Naive B cell (primary cell): Measurements from ENCODE around the gene KARS1. TPM values are rescaled to one million over a fixed set of nuclear protein-coding genes. Genes with fewer than 3 reads are reported as not detected.
"Not testable (repeated sequence)": the region's sequence is repeated elsewhere in the genome, so short reads cannot be mapped to it uniquely, and the experiment has no call there.

Experiments
- ATAC-seq, 2 donors: fragments of 150-1000 bp; cut with Tn5 transposase; 2 replicates each; pipeline ENCODE4 v1.10.0; 2021; ENCODE audit warnings: low read depth in 2 of 2, mild to moderate bottlenecking in 2 of 2, moderate library complexity in 2 of 2
- DNase-seq: peaks from one replicate; pipeline ENCODE4 v3.0.0; 2022
- H3K27ac Mint-ChIP-seq, 6 donors: one replicate each; pipeline ENCODE4 v1.8.0; 2020 to 2022; ENCODE audit warnings: mild to moderate bottlenecking in 6 of 6, mixed read lengths in 6 of 6, moderate library complexity in 5 of 6, inconsistent platforms in 2 of 6
- H3K27me3 Mint-ChIP-seq, 3 donors: one replicate each; pipeline ENCODE4 v1.8.0; 2021 to 2022; ENCODE audit warnings: mixed read lengths in 3 of 3, mild to moderate bottlenecking in 1 of 3
- H3K36me3 Mint-ChIP-seq, 2 donors: one replicate each; pipeline ENCODE4 v1.8.0; 2020 to 2022; ENCODE audit warnings: mixed read lengths in 2 of 2, inconsistent platforms in 1 of 2, mild to moderate bottlenecking in 1 of 2
- H3K4me1 Mint-ChIP-seq, 3 donors: one replicate each; pipeline ENCODE4 v1.8.0; 2020 to 2022; ENCODE audit warnings: mixed read lengths in 3 of 3, inconsistent platforms in 1 of 3, mild to moderate bottlenecking in 1 of 3, moderate library complexity in 1 of 3
- H3K4me3 Mint-ChIP-seq, 8 donors: one replicate each; pipeline ENCODE4 v1.8.0; 2020 to 2022; ENCODE audit warnings: mild to moderate bottlenecking in 8 of 8, mixed read lengths in 8 of 8, moderate library complexity in 8 of 8, inconsistent platforms in 2 of 8
- H3K9me3 Mint-ChIP-seq, 7 donors: one replicate each; pipeline ENCODE4 v1.8.0; 2020 to 2022; ENCODE audit warnings: mixed read lengths in 7 of 7, mild to moderate bottlenecking in 5 of 7, inconsistent platforms in 2 of 7, moderate library complexity in 1 of 7
- polyA plus RNA-seq, 6 donors: library from polyadenylated mRNA; unstranded; fragments of 300-500 nt; fragmentation: Illumina TruSeq; gene quantifications; one replicate each; pipeline ENCODE4 v1.2.3, GENCODE V29; 2021; ENCODE audit warnings: low read depth in 6 of 6

Gene KARS1
- polyA plus RNA-seq, 6 donors from 2014 or later: 164 to 243 (median 184) TPM

DNA sequence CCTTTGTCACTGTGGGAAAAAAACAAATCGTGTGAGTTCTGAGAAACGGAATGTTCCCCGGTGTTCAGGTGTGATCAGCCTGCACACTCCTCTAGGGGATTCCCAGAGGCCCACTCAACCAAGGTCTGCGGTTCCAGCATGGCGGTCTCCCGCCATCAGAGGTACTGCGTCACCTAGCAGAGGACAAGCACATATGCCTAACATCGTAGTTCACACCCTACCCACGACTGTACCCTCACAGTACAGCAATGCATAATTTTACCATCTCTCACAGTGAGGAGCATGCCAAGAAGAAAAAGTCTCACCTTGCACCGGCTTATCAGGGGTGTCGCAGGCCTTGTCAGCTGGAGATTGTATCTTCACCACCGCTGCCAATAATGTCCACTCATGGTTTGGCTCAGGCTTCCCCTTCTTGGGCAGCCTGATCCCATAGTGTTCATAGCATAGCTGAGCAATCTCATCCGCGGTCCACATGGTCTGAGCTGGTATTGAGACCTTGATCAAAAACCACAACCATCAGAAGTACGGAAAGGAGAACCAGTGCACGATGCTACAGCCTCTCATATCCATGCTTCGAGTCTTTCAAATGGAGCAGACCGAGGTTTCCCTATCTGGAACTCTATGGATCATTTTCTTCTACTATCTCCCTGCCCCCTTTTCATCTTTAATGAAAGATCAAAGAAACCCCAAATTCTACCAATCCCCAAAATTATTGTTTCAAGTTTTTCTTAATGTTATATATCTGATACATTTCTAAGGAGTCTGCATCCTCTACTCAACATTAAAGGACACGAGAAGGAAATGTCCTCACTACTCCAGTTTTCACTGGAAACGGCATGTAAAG lies 26.9 kb downstream of the KARS1 start:
- DNase-seq (no peak), ATAC-seq (no peak)
- no peaks in the 10 kb centered on the region for H3K27me3 Mint-ChIP-seq
- H3K36me3 Mint-ChIP-seq: peaks cover 0 to 7% of the 10 kb centered on the region in 2 donors
- peak overlapping the region in 4 of 8 donors; percentile 19 to 94 (median 46) for H3K4me3 Mint-ChIP-seq
- H3K27ac Mint-ChIP-seq: peak overlapping the region in 4 of 6 donors; percentile 11 to 57 (median 42)
- H3K4me1 Mint-ChIP-seq: peaks cover 18 to 39% (median 19%) of the 10 kb centered on the region in 3 donors
- no peaks in the 10 kb centered on the region for H3K9me3 Mint-ChIP-seq

DNA sequence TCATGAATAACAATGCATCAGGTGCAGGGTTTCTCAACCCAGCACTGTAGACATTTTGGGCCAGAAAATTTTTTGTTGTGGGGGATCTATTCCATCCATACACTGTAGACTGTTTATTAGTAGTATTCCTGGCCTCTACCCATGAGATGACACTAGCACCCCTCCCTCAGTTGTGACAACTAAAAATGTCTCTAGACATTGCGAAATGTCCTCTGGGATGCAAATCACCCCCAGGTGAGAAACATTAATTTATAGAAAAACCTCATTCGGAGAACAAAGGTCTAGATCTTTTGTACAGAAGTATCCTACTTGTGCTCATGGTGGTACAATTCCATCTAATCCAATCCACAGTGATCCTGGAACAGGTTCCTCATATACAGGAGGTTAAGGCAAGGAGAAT lies 28.7 kb downstream of the KARS1 start:
- Mint-ChIP-seq H3K4me1 (peaks cover 14 to 37% (median 19%) of the 10 kb centered on the region in 3 donors), H3K4me3 (peak overlapping the region in 1 of 8 donors; percentile 36)

GRCh38 chr16:75617121-75617520 lies 30.3 kb downstream of the KARS1 start:
- Mint-ChIP-seq H3K9me3 (no peaks in the 10 kb centered on the region), H3K4me3 (peak overlapping the region in 1 of 8 donors; percentile 47), H3K27ac (no peak overlapping the region), H3K27me3 (no peaks in the 10 kb centered on the region), H3K4me1 (peaks cover 14 to 22% (median 19%) of the 10 kb centered on the region in 3 donors), H3K36me3 (peaks cover 0 to 13% of the 10 kb centered on the region in 2 donors)
- DNase-seq (no peak), ATAC-seq (no peak)

More for the DNA sequence above, 28.7 kb downstream of the KARS1 start:
- H3K9me3 Mint-ChIP-seq: no peaks in the 10 kb centered on the region
- H3K36me3 Mint-ChIP-seq: peaks cover 0 to 13% of the 10 kb centered on the region in 2 donors
- DNase-seq (no peak), ATAC-seq (no peak)
- no peak overlapping the region for H3K27ac Mint-ChIP-seq
- H3K27me3 Mint-ChIP-seq: no peaks in the 10 kb centered on the region

- H3K4me3 Mint-ChIP-seq: peak overlapping the region in 2 of 8 donors; percentile 1 to 47
- DNase-seq (no peak), ATAC-seq (no peak)
- no peaks in the 10 kb centered on the region for H3K27me3 Mint-ChIP-seq
- H3K9me3 Mint-ChIP-seq: no peaks in the 10 kb centered on the region
- peaks cover 0 to 13% of the 10 kb centered on the region in 2 donors for H3K36me3 Mint-ChIP-seq
- H3K27ac Mint-ChIP-seq: no peak overlapping the region
- peaks cover 11 to 16% (median 13%) of the 10 kb centered on the region in 3 donors for H3K4me1 Mint-ChIP-seq
Observed at GRCh38 chr16:75616521-75617010, 30.9 kb downstream of the KARS1 start.

DNA sequence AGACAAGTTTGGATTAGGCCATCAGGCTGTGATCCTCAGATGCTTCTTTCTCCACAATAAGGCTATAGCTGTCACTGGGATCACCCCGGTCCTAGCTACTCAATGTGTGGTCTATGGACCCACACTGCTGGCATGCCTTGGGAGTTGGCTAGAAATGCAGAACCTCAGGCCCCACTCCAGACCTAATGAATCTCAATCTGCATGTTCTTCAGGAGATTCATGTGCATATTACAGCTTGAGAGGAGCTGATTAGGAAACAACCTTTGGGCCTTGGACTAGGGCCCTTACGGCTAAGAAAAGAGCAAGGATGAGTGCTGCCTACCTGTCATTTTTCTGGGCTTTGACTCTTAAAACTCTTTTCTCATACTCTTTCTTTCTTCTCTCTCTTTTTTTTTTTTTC lies 31.8 kb downstream of the KARS1 start:
- H3K4me1 Mint-ChIP-seq: peaks cover 2 to 7% (median 5%) of the 10 kb centered on the region in 3 donors
- no peak overlapping the region for H3K4me3 Mint-ChIP-seq
- no peaks in the 10 kb centered on the region for H3K9me3 Mint-ChIP-seq
- DNase-seq (no peak), ATAC-seq (no peak)
- H3K36me3 Mint-ChIP-seq: peaks cover 0 to 13% of the 10 kb centered on the region in 2 donors
- H3K27me3 Mint-ChIP-seq: no peaks in the 10 kb centered on the region
- no peak overlapping the region for H3K27ac Mint-ChIP-seq

GRCh38 chr16:75614066-75614897 lies 33.2 kb downstream of the KARS1 start:
- H3K4me1 Mint-ChIP-seq: no peaks in the 10 kb centered on the region
- no peak overlapping the region for H3K27ac Mint-ChIP-seq
- DNase-seq (no peak), ATAC-seq (no peak)
- H3K27me3 Mint-ChIP-seq: no peaks in the 10 kb centered on the region
- H3K9me3 Mint-ChIP-seq: no peaks in the 10 kb centered on the region
- H3K36me3 Mint-ChIP-seq: peaks cover 0 to 13% of the 10 kb centered on the region in 2 donors
- H3K4me3 Mint-ChIP-seq: no peak overlapping the region

GRCh38 chr16:75606507-75606906 lies 41.0 kb downstream of the KARS1 start:
- Mint-ChIP-seq H3K9me3 (peaks cover 2 to 15% (median 9%) of the 10 kb centered on the region in 7 donors), H3K36me3 (peaks cover 26 to 33% of the 10 kb centered on the region in 2 donors), H3K4me3 (no peak overlapping the region), H3K4me1 (no peaks in the 10 kb centered on the region), H3K27me3 (no peaks in the 10 kb centered on the region), H3K27ac (no peak overlapping the region)
- DNase-seq: no peak
- no peak for ATAC-seq

DNA sequence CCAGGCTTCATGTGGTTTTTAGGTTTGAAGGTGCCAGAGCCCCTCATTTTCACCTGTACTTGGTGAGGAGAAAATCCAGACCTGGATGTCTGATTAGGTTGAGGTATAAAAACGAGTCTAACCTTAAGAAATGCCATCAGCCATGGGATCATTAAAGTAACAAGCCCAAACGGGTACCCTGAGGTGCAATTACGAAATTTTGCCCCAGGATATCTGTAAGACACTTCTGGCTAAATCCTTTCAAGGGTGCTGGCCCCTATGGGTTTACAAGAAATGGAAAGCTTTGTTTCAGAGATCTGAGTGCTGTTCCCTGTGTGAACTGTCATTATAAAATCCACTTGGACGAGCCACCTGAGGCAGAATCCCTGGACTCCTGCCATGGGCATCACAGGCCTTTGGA lies 44.2 kb downstream of the KARS1 start:
- Mint-ChIP-seq H3K4me3 (no peak overlapping the region), H3K36me3 (peaks cover 26 to 45% of the 10 kb centered on the region in 2 donors), H3K4me1 (no peaks in the 10 kb centered on the region), H3K27ac (no peak overlapping the region), H3K27me3 (no peaks in the 10 kb centered on the region), H3K9me3 (peaks cover 2 to 15% (median 9%) of the 10 kb centered on the region in 7 donors)
- DNase-seq (no peak), ATAC-seq (no peak)

DNA sequence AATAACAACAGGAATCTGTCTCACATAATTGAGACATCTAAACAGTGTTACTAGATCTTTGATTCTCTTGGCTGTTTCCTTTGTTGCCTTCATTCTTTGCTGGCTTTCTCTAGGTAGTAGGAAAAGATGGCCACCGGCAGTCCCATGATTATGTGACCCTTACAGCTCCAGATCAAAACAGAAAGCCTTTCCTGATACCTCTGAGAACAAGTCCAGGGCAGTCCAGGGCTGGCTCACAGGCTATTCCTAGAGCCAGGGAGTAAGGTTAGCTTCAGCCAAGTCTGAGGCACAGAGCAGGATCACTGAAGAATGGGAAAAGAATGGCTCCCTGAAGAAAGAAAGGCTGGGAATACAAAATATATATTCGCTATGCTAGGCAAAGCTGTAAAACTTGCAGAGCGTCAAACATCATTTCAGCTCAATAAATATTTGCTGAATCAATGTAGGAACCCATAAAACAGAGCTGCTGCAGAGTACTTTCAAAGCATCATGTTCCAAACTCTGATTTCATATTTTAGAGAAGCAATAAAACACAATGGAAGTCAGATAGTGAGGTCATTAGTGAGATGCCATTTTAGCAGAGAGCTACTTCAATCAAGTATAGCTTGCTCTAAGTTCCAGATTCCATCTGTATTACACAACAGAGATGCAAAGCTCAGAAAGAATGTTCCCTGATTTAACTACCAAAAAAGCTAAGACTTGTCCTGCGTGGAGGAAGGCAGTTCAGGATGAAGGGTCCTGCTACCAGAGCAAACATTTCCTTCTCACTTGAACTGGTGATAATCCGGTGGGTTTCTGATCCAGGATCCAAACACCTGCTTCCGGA lies 47.8 kb downstream of the KARS1 start:
- H3K27ac Mint-ChIP-seq: peak overlapping the region in 1 of 6 donors; percentile 70
- H3K9me3 Mint-ChIP-seq: peaks cover 5 to 20% (median 11%) of the 10 kb centered on the region in 7 donors
- DNase-seq: no peak
- no peak for ATAC-seq
- H3K36me3 Mint-ChIP-seq: peaks cover 28 to 51% of the 10 kb centered on the region in 2 donors
- no peaks in the 10 kb centered on the region for H3K4me1 Mint-ChIP-seq
- no peak overlapping the region for H3K4me3 Mint-ChIP-seq
- H3K27me3 Mint-ChIP-seq: no peaks in the 10 kb centered on the region

GRCh38 chr16:75593825-75594820 lies 53.3 kb downstream of the KARS1 start:
- no peak for ATAC-seq
- Mint-ChIP-seq H3K27ac (peak overlapping the region in 3 of 6 donors; percentile 66 to 84 (median 73)), H3K9me3 (peaks cover 0 to 5% (median 0%) of the 10 kb centered on the region in 7 donors), H3K4me3 (no peak overlapping the region), H3K27me3 (no peaks in the 10 kb centered on the region), H3K4me1 (no peaks in the 10 kb centered on the region), H3K36me3 (peaks cover 10 to 20% of the 10 kb centered on the region in 2 donors)
- no peak for DNase-seq

DNA sequence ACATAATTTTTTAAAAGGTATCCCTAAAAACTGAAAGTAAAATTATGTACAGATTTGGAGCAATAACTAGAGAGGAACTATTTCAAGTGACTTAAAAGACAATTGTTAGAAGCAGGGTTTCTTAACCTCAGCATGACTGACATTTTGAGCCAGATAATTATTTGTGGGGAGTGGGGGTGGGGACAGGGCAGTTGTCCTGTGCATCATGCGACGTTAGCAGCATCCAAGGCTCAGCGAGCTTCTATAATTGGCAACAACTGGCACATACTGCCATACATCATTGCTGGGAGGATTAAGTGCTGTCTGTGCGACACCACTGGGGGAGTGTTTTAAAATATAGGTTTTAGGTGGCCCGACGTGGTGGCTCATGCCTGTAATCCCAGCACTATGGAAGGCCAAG lies 54.2 kb downstream of the KARS1 start:
- Mint-ChIP-seq H3K27me3 (no peaks in the 10 kb centered on the region), H3K27ac (peak overlapping the region in 1 of 6 donors; percentile 33), H3K4me3 (no peak overlapping the region), H3K4me1 (no peaks in the 10 kb centered on the region), H3K36me3 (peaks cover 10 to 20% of the 10 kb centered on the region in 2 donors), H3K9me3 (peaks cover 0 to 5% (median 0%) of the 10 kb centered on the region in 7 donors)
- DNase-seq (no peak), ATAC-seq (no peak)

DNA sequence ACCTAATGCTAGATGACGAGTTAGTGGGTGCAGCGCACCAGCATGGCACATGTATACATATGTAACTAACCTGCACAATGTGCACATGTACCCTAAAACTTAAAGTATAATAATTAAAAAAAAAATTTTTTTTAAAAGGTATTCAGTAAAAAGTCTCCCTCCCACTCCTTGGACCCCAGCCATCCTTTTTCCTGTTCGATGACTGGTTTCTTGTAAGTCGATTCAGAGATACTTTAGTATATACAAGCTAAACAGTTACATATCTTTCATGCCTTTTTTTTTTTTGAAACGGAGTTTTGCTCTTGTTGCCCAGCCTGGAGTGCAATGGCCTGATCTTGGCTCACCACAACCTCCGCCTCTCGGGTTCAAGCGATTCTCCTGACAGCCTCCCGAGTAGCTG lies 55.5 kb downstream of the KARS1 start:
- H3K27me3 Mint-ChIP-seq, DNase-seq, ATAC-seq, H3K4me1 Mint-ChIP-seq, H3K36me3 Mint-ChIP-seq, H3K27ac Mint-ChIP-seq, H3K9me3 Mint-ChIP-seq, H3K4me3 Mint-ChIP-seq: not testable (repeated sequence)
